ENCODE measurements around the gene ELAVL4.

The ELAVL4 gene

DNA sequence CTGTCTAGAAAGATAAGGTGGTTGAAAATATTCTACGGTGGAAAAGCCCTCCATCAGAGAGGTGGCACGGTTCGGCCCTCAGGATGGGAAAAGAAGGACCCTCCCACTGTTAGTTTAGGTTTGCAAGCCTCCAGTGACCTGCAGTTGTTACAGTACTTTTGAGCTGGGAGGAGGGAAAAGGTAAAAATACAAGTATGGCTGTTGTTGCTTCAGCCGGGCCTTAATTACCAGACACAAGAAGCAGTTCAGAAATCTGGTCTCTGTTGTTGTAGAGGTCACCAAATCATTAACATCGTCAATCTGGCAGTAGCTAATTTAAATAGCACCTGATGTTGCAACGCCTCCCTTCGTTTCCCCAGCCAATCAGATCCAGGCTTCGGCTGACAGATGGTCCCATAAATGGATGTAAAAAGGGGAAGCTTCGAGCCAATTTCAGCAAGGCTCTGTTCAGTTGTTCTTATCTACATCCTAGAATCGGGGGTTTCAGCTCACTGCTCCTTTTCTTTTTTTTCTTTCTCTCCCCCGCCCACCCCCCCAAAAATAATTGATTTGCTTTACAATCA, at the start of gene ELAVL4:
ELAVL4 (plus strand) TSS at position 424 of the 563 bp plus-strand sequence. CDS start 270 bp downstream, outside the sequence.
- no peak for DNase-seq

DNA sequence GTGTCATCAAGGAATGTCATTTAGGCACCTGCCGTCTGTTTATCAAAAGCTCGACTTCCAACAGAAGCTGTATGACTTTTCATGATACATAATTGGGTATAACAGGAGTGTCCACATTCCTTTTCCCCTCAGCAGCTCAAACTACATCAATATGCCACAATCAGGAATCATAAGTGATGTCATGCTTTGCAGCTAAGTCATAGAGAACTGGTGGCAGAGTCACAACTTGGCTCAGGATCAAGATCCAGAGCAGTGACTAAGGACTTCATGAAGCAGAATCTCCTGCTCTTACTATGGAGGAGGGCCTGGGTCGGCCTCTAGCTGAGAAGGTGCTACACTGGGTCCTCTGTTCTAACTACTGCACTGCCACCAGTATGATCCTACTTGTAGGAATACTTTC, 48.4 kb upstream of the ELAVL4 start:
- DNase-seq, result no peak

DNA sequence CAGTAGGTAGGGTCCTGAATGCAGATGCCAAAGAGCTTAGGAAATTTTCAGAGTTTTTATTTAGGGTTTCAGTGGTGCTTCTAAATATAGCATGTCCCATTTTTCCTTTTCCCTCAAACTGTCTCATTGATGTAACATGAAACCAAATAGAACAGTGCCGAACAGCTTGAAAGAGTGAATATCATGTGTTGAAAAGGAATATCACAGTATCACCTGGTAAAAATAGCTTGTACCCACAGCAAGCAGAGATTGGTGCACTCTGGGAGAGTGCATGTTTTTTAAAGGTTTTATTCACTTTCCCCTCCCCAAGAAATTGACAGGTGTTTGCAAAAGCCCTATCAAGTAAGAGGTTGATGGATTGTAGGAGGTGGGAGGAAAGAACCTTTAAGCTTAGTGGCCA, 41.9 kb upstream of the ELAVL4 start:
- no peak for DNase-seq

DNA sequence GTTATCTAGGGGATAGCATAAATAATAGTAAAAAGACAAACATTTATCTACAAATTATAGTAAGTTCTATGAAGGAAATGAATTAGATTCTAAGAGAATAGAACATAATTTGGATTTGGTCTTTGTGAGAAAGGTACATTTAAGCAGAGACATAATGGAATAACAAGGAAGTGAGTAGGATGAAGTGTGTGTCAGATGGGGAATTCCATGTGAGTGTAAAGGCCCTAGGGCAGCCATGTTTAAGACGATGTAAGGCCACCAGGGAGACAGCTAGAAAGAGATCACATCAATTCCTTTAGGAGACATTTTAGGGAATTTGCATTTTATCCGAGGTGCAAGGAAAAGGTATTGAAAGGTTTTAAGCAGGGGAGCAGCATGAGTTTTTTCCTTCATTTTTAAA, 33.8 kb upstream of the ELAVL4 start:
- DNase-seq, result no peak

DNA sequence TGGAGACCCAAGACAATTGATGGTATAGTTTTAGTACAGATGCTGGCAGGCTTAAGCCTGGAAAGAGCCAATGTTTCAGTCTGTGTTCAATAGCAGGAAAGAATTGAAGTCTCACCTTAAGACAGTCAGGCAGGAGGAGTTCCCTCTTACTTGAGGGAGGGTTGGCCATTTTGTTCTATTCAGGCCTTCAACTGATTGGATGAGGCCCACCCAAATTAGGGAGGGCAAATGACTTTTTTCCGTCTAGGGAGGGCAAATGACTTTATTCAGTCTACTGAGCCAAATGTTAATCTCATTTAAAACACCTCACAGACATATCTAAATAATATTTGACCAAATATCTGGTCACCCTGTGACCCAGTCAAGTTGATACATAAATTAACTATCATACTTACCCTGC, 31.4 kb upstream of the ELAVL4 start:
- no peak for DNase-seq

DNA sequence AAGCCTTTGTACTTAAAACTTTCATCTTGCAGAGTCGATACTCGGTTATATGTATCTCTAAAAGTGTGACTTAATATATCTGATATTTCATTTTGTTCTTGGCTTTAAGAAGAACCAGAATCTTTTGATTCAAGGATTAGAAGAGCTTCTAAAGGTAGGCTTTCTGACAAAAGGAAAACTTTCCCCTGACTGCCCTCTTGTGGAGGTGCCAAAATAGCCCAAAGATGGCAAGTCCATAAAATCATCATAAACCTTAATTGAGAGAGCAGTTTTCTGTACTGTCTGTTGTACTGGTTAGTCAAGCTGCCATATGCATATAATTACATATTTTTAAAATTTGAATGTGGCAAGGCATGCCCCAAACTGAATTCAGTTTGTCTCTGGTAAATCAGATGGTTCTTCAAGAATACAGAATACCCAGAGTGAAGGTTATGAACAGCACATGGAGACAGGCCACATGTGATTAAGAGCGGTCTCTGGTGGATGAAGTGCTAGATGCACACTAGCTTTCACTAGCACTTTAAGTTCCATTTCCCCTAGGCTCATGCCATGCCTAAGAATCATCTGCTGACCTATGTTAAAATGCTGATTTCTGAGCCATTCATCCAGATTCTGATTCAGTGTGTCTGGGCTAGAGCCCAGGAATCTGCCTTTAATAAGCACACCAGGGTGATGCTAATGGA, 27.7 kb upstream of the ELAVL4 start:
- no peak for DNase-seq

DNA sequence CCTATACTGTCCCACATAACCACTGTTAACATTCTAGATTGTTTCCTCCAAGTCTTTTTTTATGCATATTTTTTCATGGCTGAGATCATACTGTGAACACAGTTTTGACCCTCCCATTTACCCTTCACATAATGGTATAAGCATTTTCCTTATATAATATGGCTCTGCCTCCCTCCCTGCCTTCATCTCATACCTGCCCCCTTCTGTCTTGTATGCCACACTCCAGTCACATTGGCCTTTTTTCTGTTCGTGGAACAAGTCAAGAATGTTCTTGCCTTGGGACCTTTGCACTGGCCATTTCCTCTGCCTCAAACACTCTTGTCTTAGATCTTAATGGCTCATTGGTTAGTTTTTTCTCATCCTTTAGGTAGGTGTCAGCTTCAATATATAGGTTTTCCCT, 24.3 kb upstream of the ELAVL4 start:
- no peak for DNase-seq

DNA sequence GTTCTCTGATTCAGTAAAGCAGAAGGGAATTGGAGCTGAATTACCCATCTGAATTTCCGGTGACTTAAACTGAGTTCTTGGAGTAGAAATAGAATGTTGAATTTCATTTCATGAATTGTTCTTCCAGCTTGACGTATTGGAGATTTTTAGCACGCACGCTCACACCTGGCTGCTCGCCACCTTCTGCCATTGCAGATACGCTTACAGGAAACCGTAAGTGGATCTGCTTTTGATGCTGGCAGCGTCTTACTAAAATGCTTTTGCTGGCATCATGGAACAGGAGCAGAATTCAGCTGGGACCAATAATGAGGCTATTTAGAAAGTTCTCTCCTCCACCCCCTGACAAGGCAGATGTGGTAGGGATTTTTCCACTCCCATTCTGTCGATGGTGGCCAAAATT, 17.7 kb upstream of the ELAVL4 start:
- DNase-seq, result no peak

DNA sequence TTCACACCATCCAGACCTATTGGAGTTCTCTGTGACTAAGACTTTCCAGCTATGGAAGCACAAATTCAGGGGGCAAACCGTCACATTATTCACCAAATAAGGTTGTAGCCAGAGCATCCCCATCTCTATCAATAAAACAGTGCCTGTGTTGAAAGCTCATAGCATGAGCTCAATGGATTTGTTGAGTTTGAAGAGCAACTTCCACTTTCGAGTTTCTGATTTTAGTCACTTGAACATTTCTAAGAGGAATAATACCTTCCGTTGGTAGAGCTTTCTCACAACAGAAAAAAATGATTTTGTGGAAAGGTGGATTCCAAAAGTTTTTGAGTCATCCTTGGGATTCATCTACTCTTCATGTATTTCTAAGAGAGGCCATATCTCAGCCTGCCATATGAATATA, 13.0 kb upstream of the ELAVL4 start:
- no peak for DNase-seq

DNA sequence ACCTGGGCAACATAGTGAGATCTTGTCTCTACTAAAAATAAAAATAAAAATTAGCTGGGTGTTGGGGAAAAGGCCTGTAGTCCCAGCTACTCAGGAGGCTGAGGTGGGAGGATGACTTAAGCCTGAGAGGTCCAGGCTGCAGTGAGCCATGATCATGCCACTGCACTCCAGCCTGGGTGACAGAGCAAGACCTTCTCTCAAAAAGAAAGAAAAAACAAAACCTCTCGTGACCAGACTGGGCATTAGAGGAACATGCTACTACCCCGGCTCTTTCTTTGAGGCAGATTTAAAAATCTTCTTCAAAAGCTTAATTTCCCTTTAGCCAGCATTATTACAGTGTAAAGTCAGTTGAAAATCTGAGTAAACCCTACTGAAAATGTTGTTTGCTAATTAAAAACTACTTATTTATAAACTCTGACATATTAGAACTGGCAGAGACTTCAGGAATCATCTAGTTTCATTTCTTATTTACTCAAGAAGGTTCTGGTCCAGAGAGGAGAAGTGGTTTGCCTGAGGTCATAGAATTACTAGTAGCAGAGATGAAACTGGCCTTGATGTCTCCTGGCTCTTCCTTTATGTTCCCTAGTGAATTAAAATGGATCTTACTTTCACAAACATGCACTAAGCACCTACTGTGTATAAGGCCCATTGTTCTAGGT, 11.6 kb upstream of the ELAVL4 start:
- DNase-seq, result no peak

DNA sequence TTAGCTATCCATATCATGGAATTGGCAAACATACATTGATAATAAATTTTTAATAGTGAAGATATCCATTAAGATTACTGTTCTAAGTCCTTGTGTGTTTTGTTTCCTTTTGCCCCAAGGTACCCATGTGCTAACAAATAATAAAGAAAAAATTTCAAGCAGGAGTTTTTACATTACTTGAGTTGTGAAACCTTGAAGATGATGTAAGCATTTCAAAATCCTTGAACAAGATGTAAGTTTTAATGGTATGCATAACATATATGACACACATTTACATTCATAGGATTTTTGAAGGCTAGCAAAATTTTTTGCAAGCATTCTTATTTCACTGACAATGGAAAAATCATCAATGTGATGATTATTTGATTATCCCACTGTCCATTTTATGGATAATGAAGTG, 10.9 kb upstream of the ELAVL4 start:
- DNase-seq, result no peak

DNA sequence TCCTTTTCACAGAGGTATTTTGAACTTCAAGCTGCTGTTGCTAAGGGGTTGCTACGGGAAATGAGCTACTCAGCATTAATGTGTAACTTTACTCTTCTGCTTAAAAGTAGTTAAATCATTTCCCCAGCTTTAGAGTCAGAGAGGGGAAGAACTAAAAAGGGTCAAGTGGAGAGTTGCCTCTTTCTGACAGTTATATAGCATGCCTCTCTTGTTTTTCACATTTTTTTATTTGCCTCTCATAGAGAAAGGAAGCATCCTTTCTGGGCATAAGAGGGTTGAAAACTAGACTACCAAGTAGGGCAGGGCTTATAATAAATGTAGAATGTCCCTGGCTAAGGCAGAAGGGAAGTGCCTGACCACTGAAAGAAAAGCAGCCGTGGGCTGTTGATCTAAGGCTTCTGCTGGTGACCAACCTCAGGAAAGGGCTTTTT, 10.1 kb upstream of the ELAVL4 start:
- no peak for DNase-seq

DNA sequence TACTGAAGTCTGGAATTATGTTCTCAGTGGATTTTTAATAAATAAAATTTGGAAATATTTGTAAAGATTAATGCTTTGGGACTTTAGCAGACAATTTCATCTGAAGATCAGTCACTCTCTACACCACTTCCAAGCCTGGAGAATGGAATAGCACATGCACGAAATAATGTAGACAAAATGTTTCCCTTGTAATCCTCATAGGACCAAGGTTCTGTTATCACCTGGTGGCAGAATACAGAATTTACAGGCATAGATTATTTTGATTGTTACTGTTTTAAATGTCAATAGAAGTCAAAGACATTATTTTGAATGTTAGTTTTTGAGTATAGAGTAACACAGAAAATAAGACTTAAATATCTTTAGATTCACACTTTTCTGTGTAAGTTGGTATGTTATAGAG, 9.1 kb upstream of the ELAVL4 start:
- DNase-seq, result no peak

DNA sequence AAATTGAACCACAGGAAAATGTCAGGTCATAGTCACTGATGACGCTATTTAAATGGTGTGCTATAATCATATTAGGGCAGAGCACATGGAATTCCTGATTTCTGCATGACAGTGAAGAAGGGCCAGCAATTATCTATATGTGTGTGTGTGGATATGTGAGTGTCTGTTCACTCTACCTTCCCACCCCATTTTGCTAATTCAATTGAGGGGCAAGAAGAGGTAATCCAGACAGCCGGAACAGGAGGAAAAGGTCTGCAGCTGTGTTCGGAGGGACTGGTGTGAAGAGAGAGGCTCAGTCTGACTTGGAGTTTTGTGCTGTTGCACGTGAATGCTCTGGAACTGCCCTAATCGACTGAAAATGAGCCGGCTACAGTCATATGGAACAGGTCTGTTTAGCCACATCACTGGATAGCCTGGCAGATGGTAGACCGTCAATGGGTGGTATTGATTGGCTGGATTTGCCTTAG, 5.1 kb upstream of the ELAVL4 start:
- no peak for DNase-seq

DNA sequence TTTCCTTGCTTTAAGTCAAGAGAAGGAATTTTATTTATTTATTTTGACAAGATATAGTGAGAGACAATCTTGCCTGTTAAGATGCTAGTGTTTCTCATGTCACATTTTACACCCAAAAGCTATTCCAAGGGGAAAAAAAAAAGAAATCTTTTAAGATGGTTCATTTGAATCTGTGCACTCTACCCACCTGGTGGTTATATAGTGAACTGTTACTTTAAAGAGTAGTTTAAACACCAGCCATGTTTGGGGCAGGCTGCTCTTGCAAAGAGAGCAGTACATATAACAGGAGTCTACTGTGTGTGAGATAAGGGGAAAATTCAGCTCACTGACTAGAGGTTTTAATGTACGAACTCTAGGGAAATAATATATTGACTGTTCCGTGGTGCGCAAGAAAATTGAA, 3.3 kb upstream of the ELAVL4 start:
- no peak for DNase-seq

DNA sequence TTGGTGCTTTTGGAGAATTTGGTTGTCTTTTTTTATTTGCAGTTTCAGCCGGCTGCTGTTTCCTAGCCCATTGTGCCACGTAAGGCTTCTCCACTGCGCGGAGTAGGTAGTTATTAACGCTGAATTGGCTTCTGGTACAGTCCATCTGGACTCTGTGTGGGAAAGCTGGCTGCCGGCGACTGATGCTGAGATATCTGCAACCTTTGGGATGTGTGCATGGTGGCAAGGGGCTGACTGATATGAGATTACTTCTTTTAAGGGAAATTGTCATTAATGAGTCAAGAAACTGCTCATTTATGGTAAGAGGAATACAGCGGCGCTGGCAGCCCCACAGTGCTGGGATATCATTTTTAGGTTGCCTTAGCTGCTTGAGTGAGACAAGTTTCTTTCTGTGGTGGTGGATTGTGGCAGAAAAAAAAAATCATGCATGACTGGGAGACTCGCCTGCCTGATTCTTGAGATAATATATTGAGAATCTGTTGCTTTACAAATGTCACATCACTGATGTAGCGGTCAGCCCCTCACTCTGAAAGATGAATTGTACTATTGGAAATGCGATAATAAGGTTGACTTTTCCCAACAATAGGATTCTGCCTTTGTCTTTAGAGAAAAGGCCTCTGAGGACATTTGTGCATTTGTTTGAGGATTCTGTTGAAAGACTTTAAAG, 2.5 kb upstream of the ELAVL4 start:
- no peak for DNase-seq

DNA sequence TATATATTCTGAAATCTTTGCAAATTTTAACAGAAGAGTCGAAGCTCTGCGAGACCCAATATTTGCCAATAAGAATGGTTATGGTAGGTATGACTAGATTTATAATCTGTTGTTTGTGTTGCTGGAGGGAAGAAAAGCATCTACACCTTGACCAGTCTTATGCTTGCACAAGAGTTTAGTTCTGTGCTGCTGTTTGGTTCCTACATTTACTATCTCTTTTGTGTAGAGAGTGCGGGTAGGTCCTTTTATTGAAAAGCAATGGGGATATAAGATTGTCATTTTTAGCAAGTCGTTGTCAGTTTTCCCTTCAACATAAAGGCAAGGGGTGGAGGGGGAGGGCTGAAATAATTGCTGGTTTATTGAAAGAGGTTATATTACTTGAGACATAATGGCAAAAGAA, 396 bp downstream of the ELAVL4 start:
- DNase-seq, result no peak

DNA sequence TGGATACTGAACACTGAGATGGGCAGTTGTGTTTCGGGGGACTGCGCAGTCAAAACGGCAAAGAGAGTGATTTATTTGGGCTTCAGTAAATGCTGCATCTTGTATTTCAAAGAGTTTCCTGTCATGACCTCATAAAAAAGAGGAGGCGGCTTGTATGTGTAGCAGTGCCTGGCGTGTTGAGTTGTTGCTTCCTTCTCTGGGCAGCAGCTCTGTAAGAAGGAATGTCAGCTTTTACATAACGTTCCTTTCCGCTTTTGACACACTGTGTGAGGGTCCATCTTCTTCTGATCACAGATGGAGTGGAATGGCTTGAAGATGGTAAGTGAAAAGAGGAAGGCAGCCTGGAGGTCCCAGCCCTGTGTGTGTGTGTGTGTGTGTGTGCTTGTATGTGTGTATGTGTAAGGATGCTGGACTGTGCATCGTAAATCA, 941 bp downstream of the ELAVL4 start:
- no peak for DNase-seq

DNA sequence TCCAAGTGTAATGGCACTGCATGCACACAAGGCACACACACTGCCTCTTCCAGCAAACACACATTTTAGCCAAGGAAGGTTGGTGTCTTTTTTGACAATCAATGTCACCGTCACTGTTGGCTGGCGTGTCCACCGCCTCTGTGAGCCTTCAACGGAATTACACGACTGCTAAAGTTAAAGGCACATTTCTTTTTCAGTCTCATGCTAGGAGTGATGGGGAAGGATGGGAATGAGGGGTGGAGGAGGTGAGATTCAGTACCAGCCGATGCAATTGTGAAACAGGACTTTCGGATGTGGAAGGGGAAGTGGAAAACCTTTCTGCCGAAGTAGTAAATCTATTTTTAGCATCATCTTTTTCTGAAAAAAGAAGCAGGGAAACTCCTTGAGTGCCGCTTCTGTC, 1.4 kb downstream of the ELAVL4 start:
- no peak for DNase-seq

DNA sequence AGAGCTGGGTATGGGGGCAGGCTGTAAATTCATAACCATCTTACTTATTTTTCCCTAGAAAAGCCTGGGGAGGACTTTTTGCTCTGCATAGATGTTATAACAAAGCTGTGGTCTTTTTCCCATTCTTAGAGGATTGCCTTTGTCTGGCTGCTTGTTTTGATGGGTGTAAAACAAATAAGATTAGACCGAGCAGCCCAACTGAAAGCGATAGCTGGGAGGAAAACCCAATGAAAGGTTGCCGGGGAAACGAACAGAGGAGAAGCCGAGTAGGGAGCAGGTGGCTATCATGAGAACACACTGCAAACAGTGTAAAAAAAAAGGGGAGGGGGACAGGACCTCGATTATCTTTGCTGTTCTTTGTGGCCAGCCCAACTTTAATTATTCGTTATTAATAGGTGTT, 1.9 kb downstream of the ELAVL4 start:
- DNase-seq, result no peak

DNA sequence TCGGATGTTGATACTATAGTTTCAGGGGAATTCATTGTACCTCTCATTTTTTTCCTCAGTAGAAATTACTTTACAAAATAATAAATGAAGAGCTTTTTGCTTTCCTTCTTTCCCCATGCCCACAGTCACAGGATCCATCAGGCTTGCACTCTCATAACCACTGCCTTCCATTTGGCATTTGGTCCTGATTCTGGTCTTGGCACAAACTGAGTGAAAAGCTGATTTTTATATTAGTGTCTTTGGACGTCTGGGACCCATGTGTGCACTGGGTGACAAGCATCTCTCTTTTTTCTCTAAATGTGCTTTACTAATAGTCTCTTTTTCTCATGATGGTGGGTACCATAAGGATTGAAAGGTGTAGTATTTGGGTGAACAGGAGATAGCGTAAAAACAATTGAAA, 2.8 kb downstream of the ELAVL4 start:
- no peak for DNase-seq

DNA sequence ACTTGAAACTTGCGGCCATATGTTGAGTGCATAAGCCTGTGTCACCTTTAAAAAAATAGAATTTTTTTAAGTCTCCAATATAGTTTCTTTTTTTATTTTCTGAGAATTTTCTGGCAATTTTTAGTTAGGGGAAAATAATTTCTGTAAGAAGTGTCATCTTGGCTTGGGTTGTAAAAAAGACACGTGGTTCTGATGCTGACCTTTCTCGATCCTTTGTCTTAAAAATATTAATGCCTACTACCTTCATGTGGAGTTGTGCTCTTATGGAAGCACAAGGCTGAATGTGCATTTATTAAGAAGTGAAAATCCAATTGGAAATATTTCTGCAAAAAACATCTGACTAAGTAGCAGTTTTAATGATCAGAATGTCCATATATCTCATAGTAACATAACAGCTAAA, 3.5 kb downstream of the ELAVL4 start:
- DNase-seq, result no peak

DNA sequence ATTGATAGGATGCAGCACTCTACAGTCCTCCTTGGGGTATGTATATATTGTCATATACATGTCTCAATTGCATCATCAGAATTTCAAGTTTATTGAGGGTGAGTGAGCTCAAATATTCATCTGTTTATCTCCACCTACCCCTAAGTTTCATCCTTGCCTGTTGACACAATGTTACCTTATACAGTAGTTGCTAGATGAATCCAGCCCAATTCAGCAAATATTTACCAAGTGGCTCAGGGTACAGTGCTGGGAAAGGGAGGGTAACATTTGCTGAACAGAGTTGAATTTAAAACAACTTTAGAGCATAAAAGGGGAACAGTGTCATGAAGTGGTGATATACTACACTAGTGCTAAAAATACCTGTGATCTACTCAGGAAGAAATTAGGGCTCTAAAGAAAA, 14.4 kb downstream of the ELAVL4 start:
- DNase-seq, result no peak
